ENCODE results near the gene SPIN4.
"Not testable (repeated sequence)": the region's sequence is repeated elsewhere in the genome, so short reads cannot be mapped to it uniquely, and the experiment has no call there.

SPIN4 gene

DNA sequence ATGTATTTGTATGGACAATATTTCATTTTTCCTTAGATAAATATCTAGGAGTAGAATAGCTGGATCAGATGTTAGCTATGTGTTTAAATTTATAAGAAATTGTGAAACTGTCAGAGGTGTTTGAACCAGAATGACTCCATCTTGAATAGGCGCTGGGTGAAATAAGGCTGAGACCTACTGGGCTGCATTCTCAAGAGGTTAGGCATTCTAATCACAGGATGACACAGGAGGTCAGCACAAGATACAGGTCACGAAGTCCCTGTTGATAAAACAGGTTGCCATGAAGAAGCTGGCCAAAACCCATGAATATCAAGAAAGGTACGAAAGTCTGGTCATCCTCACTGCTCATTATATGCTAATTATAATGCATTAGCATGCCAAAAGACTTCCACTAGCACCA, 36.3 kb upstream of the SPIN4 start:
- Histone ChIP-seq H3K9me3 (ENCODE audit: low read length) (no peaks in the 10 kb centered on the region), H3F3A (ENCODE audit: insufficient read depth, low read length) (no peaks in the 10 kb centered on the region), H3K27me3 (ENCODE audit: insufficient read depth, low read length) (no peaks in the 10 kb centered on the region), H3K27ac (ENCODE audit: low read depth, low read length, poor library complexity, severe bottlenecking) (no peak overlapping the region), H3K79me2 (ENCODE audit: insufficient read depth, low read length) (no peaks in the 10 kb centered on the region), H3K9me2 (ENCODE audit: low read depth, low read length) (no peaks in the 10 kb centered on the region), H4K20me1 (ENCODE audit: insufficient read depth, low read length) (no peaks in the 10 kb centered on the region), H3K4me3 (ENCODE audit: low read depth, low read length, poor library complexity, severe bottlenecking) (no peak overlapping the region), H3K9ac (ENCODE audit: low read length) (no peak overlapping the region), H2AFZ (ENCODE audit: low read length) (no peak overlapping the region), H3K4me1 (ENCODE audit: insufficient read depth, low read length, severe bottlenecking) (no peaks in the 10 kb centered on the region), H3K36me3 (ENCODE audit: insufficient read depth, low read length) (no peaks in the 10 kb centered on the region), H3K4me2 (ENCODE audit: low read length) (no peak overlapping the region)
- no peak for TF ChIP-seq EZH2 (IDR thresholded peaks at IDR 0.05; ENCODE audit: borderline replicate concordance, low read length)

DNA sequence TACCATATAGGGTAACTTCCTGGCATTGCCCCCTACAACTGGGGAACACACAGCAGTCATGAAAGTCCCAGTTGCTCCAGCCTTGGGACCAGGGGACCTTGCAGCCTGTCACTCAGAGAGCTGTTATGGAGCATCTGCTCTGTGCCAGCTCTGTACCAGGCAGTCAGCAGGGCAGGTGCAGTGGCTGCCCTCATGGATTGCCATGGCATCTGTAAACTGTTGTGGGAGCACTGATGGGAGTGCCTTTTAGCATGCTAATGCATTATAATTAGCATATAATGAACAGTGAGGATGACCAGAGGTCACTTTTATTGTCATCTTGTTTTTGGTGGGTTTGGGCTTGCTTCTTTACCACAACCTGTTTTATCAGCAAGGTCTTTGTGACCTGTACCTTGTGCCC, 33.1 kb upstream of the SPIN4 start:
- not testable (repeated sequence) for H3K4me2 ChIP-seq (ENCODE audit: low read length); H3F3A ChIP-seq (ENCODE audit: insufficient read depth, low read length); H4K20me1 ChIP-seq (ENCODE audit: insufficient read depth, low read length); H3K9me2 ChIP-seq (ENCODE audit: low read depth, low read length); H3K79me2 ChIP-seq (ENCODE audit: insufficient read depth, low read length); H3K9me3 ChIP-seq (ENCODE audit: low read length); H3K4me1 ChIP-seq (ENCODE audit: insufficient read depth, low read length, severe bottlenecking); H3K36me3 ChIP-seq (ENCODE audit: insufficient read depth, low read length); H3K27me3 ChIP-seq (ENCODE audit: insufficient read depth, low read length); H3K9ac ChIP-seq (ENCODE audit: low read length); H3K27ac ChIP-seq (ENCODE audit: low read depth, low read length, poor library complexity, severe bottlenecking); H3K4me3 ChIP-seq (ENCODE audit: low read depth, low read length, poor library complexity, severe bottlenecking); H2AFZ ChIP-seq (ENCODE audit: low read length)

DNA sequence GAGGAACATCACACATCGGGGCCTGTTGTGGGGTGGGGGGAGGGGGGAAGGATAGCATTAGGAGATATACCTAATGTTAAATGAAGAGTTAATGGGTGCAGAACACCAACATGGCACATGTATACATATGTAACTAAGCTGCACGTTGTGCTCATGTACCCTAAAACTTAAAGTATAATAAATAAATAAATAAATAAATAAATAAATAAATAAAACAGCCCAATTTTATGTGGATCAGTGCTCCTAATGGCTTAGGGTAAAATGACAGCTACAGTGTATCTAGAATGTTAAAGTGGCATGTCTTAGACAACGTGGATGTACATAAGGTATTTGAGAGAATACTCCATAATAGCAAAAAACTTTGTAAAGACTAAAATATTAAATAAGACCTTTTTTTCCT, 21.9 kb upstream of the SPIN4 start:
- H3K4me2 ChIP-seq (ENCODE audit: low read length); H3K4me1 ChIP-seq (ENCODE audit: insufficient read depth, low read length, severe bottlenecking); H2AFZ ChIP-seq (ENCODE audit: low read length); H3K27me3 ChIP-seq (ENCODE audit: insufficient read depth, low read length); H3K9me2 ChIP-seq (ENCODE audit: low read depth, low read length); H3K9ac ChIP-seq (ENCODE audit: low read length); H4K20me1 ChIP-seq (ENCODE audit: insufficient read depth, low read length); H3K4me3 ChIP-seq (ENCODE audit: low read depth, low read length, poor library complexity, severe bottlenecking); H3K27ac ChIP-seq (ENCODE audit: low read depth, low read length, poor library complexity, severe bottlenecking); H3K9me3 ChIP-seq (ENCODE audit: low read length); H3K79me2 ChIP-seq (ENCODE audit: insufficient read depth, low read length); H3F3A ChIP-seq (ENCODE audit: insufficient read depth, low read length); H3K36me3 ChIP-seq (ENCODE audit: insufficient read depth, low read length): not testable (repeated sequence)

DNA sequence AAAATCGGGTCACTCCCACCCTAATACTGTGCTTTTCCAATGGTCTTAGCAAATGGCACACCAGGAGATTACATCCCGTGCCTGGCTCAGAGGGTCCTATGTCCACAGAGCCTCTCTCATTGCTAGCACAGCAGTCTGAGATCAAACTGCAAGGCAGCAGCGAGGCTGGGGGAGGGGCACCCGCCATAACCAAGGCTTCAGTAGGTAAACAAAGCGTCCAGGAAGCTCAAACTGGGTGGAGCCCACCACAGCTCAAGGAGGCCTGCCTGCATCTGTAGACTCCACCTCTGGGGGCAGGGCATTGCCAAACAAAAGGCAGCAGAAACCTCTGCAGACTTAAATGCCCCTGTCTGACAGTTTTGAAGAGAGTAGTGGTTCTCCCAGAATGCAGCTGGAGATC, 16.6 kb upstream of the SPIN4 start:
- not testable (repeated sequence) for H3K4me3 ChIP-seq (ENCODE audit: low read depth, low read length, poor library complexity, severe bottlenecking); H3K4me2 ChIP-seq (ENCODE audit: low read length); H3K27me3 ChIP-seq (ENCODE audit: insufficient read depth, low read length); H3K79me2 ChIP-seq (ENCODE audit: insufficient read depth, low read length); H2AFZ ChIP-seq (ENCODE audit: low read length); H3K36me3 ChIP-seq (ENCODE audit: insufficient read depth, low read length); H3K9ac ChIP-seq (ENCODE audit: low read length); H3K9me3 ChIP-seq (ENCODE audit: low read length); H3F3A ChIP-seq (ENCODE audit: insufficient read depth, low read length); H3K4me1 ChIP-seq (ENCODE audit: insufficient read depth, low read length, severe bottlenecking); H3K27ac ChIP-seq (ENCODE audit: low read depth, low read length, poor library complexity, severe bottlenecking); H4K20me1 ChIP-seq (ENCODE audit: insufficient read depth, low read length); H3K9me2 ChIP-seq (ENCODE audit: low read depth, low read length)

DNA sequence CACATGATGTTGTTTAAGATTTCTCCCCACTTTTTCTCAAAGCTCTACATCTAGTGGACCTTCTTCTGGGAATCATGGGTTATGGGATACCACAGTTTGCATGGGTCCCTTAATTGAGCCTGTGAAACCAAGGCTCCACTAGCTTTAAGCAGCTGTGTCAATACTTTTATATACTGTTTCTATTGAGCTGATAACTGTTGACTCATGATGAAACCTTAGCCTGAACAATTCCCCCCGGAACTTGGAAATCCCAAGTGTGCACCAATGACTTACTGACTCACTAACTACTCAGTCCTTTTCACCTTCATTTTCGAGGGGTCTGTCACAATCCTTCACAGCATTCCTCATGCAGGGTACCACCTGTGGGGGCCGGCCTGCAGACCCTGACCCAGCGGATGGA, 12.7 kb upstream of the SPIN4 start:
- no peak overlapping the region for H3K27ac ChIP-seq (ENCODE audit: low read depth, low read length, poor library complexity, severe bottlenecking)
- no peaks in the 10 kb centered on the region for H3K9me2 ChIP-seq (ENCODE audit: low read depth, low read length)
- H3K9me3 ChIP-seq (ENCODE audit: low read length): no peaks in the 10 kb centered on the region
- H3K9ac ChIP-seq (ENCODE audit: low read length): no peak overlapping the region
- H4K20me1 ChIP-seq (ENCODE audit: insufficient read depth, low read length): no peaks in the 10 kb centered on the region
- no peak overlapping the region for H3K4me3 ChIP-seq (ENCODE audit: low read depth, low read length, poor library complexity, severe bottlenecking)
- no peaks in the 10 kb centered on the region for H3K27me3 ChIP-seq (ENCODE audit: insufficient read depth, low read length)
- no peaks in the 10 kb centered on the region for H3F3A ChIP-seq (ENCODE audit: insufficient read depth, low read length)
- H3K4me2 ChIP-seq (ENCODE audit: low read length): no peak overlapping the region
- H3K79me2 ChIP-seq (ENCODE audit: insufficient read depth, low read length): no peaks in the 10 kb centered on the region
- H3K4me1 ChIP-seq (ENCODE audit: insufficient read depth, low read length, severe bottlenecking): no peaks in the 10 kb centered on the region
- TF ChIP-seq, protein P1, sequence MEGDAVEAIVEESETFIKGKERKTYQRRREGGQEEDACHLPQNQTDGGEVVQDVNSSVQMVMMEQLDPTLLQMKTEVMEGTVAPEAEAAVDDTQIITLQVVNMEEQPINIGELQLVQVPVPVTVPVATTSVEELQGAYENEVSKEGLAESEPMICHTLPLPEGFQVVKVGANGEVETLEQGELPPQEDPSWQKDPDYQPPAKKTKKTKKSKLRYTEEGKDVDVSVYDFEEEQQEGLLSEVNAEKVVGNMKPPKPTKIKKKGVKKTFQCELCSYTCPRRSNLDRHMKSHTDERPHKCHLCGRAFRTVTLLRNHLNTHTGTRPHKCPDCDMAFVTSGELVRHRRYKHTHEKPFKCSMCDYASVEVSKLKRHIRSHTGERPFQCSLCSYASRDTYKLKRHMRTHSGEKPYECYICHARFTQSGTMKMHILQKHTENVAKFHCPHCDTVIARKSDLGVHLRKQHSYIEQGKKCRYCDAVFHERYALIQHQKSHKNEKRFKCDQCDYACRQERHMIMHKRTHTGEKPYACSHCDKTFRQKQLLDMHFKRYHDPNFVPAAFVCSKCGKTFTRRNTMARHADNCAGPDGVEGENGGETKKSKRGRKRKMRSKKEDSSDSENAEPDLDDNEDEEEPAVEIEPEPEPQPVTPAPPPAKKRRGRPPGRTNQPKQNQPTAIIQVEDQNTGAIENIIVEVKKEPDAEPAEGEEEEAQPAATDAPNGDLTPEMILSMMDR (IDR thresholded peaks at IDR 0.05; ENCODE audit: low read length): no peak
- TF ChIP-seq EZH2 (IDR thresholded peaks at IDR 0.05; ENCODE audit: borderline replicate concordance, low read length): no peak
- H3K36me3 ChIP-seq (ENCODE audit: insufficient read depth, low read length): no peaks in the 10 kb centered on the region
- H2AFZ ChIP-seq (ENCODE audit: low read length): no peak overlapping the region

Measured in OCI-LY1 (cell line).